Measurements from ENCODE around the gene EAF2.

GRCh38 chr3:121918779-121919483, 83.9 kb downstream of the EAF2 start:
- TF ChIP-seq CTCF (IDR thresholded peaks at IDR 0.05 in 8 of 11, conservative IDR thresholded peaks at IDR 0.05 in 3 of 11) (no peak), POLR2A (IDR thresholded peaks at IDR 0.05) (no peak), POLR2AphosphoS5 (IDR thresholded peaks at IDR 0.05) (no peak)
